Right lobe of liver (tissue), 6 donors: Measurements from ENCODE around the gene IGF2R. TPM values are rescaled to one million over a fixed set of nuclear protein-coding genes. Genes with fewer than 3 reads are reported as not detected.

Experiments used
- ATAC-seq, 4 donors: fragments of 200-7000 bp; cut with Tn5 transposase; one replicate each; pipeline ENCODE4 v1.9.1; 2020; ENCODE audit warnings: mild to moderate bottlenecking in 4 of 4, moderate library complexity in 4 of 4
- DNase-seq, 3 donors: peaks; one replicate each; pipeline ENCODE4 v3.0.0-alpha.2; 2020
- H3K27ac ChIP-seq, 3 donors: fragments of 200-600 bp; one replicate each; pipeline ENCODE4 v1.8.0; 2022
- H3K27me3 ChIP-seq, 2 donors: fragments of 200-600 bp; one replicate each; pipeline ENCODE4 v1.8.0; 2022
- H3K36me3 ChIP-seq, 4 donors: fragments of 200-600 bp; sonication (generic) in 1 of 4; one replicate each; pipeline versions ENCODE4 v1.5.1 to v1.8.0; 2017 to 2022; ENCODE audit warnings: control low read depth in 1 of 4
- H3K4me1 ChIP-seq, 4 donors: fragments of 200-600 bp; sonication (generic) in 1 of 4; one replicate each; pipeline versions ENCODE4 v1.5.1 to v1.8.0; 2017 to 2022; ENCODE audit warnings: control low read depth in 1 of 4
- H3K4me3 ChIP-seq, 3 donors: fragments of 200-600 bp; one replicate each; pipeline ENCODE4 v1.8.0; 2022
- H3K9me3 ChIP-seq, 4 donors: fragments of 200-600 bp; sonication (generic) in 1 of 4; one replicate each; pipeline versions ENCODE4 v1.5.1 to v1.8.0; 2017 to 2022; ENCODE audit warnings: control low read depth in 1 of 4
- POLR2A ChIP-seq: fragments of 450-650 bp; IDR thresholded peaks from one replicate; pipeline ENCODE4 v1.6.1; 2017; ENCODE audit warnings: antibody characterized with exemption, mild to moderate bottlenecking
- WGBS: methylation state at CpG from one replicate; pipeline ENCODE4 v1.1.6; 2018; ENCODE audit warnings: low coverage, low lambda C conversion rate; ENCODE audit not compliant: insufficient coverage; ENCODE audit errors: missing lambda C conversion rate; 5-methylcytosine and 5-hydroxymethylcytosine counted together
- intact Hi-C, 2 donors: fragments of 100-400 bp; cut with DNase I; formaldehyde crosslinking; loops; one replicate each; pipeline versions ENCODE4 v1.11.2 to v1.14.1; 2022
- total RNA-seq, 6 experiments: library from RNA; depleted of rRNA in 2 of 6; stranded (reverse); fragments of >200 nt in 2 of 6; fragmentation: NEBNext Ultra II Directional in 3 of 6; extraction: Animal tissue kit (Norgen Biotek cat#: 25700) in 3 of 6; gene quantifications; one replicate each; pipeline versions ENCODE4 v1.1.0 to v1.2.4, GENCODE V29; 2016 to 2023
- TF ChIP-seq, protein P1 (sequence below), 4 donors: fragments of 200-600 bp in 3 of 4; fragments of 450-650 bp in 1 of 4; IDR thresholded peaks; one replicate each; pipeline versions ENCODE4 v1.5.1 to v1.8.0; 2016 to 2022; ENCODE audit warnings: antibody characterized with exemption in 4 of 4, mild to moderate bottlenecking in 2 of 4
- donor health status: DM: no; HTN: yes; CAD: no.
- donor health status: DM: no; HTN: no; CAD: no.
- donor health status: DM: no; HTN: no; CAD: no.
- donor health status: DM: no; HTN: yes; CAD: no.
- donor health status: DM: no; HTN: yes; CAD: no.

IGF2R gene
- total RNA-seq, 6 experiments from 2014 or later = 50.3 to 81.0 (median 67.1) TPM

DNA sequence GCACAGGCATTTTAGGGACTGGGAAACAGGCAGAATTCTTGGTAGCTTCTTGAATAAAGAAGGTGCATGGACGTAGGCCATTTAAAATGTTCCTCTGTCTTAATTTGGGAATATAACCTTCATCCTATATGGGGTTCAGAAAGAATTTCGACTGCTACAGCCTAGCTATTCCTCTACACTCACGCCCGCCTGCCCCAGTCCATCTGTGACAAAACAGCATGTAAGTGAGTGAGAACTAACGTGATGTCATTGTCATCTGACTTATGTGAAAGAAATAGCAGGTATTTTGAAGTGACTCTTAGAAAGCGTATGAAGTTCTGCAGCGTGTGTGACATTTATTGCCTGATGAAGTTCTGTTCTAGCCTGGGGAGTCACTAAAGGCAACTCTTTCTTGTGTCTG lies 100.6 kb downstream of the IGF2R start:
- Histone ChIP-seq H3K27me3 (no peaks in the 10 kb centered on the region), H3K9me3 (no peaks in the 10 kb centered on the region), H3K27ac (no peak overlapping the region), H3K4me1 (peaks cover 0 to 34% (median 15%) of the 10 kb centered on the region in 4 donors), H3K36me3 (peaks cover 3 to 62% (median 35%) of the 10 kb centered on the region in 4 donors), H3K4me3 (no peak overlapping the region)
- 80% methylated on average over 6 of the region's 7 CpGs for WGBS
- DNase-seq = no peak
- ATAC-seq = no peak
- intact Hi-C loops = no loop called here
- TF ChIP-seq POLR2A = no peak
- TF ChIP-seq, protein P1, sequence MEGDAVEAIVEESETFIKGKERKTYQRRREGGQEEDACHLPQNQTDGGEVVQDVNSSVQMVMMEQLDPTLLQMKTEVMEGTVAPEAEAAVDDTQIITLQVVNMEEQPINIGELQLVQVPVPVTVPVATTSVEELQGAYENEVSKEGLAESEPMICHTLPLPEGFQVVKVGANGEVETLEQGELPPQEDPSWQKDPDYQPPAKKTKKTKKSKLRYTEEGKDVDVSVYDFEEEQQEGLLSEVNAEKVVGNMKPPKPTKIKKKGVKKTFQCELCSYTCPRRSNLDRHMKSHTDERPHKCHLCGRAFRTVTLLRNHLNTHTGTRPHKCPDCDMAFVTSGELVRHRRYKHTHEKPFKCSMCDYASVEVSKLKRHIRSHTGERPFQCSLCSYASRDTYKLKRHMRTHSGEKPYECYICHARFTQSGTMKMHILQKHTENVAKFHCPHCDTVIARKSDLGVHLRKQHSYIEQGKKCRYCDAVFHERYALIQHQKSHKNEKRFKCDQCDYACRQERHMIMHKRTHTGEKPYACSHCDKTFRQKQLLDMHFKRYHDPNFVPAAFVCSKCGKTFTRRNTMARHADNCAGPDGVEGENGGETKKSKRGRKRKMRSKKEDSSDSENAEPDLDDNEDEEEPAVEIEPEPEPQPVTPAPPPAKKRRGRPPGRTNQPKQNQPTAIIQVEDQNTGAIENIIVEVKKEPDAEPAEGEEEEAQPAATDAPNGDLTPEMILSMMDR (IDR thresholded peaks at IDR 0.05) = no peak

DNA sequence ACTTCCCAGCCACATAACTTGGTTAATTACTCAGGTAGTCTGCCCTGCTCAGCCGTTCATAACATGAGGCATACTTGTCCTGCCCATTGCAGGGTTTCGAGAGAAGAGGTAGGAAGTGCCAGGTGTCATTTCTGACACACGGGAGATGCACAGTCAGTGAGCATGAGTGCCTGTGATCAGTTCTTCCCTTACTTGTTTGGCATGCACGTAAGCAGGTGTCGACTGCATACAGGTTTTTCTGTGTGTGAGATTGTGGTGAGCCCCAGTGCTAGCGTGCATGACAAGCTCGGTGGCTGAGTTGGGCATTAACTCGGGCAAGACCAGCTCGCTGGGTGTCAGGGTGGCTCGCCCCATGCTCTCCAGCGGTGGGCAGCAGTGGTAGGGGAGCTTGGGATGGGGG lies 101.5 kb downstream of the IGF2R start:
- TF ChIP-seq POLR2A = no peak
- TF ChIP-seq, protein P1 (IDR thresholded peaks at IDR 0.05) = no peak

DNA sequence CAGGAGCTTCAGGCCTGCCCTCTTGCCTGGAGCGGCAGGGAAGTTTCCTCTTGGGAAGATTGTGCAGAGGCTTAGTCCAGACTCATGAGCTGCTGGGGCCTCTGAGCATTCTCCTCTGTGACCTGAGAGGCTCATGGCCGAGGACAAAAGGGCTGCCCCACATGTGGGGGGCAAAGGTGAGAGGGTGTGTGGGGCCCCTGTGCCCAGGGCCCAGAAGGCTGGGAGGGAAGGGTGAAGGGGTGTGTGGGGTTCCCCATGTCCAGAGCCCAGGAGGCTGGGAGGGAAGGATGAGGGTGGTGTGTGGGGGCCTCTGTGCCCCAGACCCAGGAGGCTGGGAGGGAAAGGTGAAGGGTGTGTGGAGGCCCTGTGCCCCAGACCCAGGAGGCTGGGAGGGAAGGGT lies 101.9 kb downstream of the IGF2R start:
- peaks cover 0 to 28% (median 10%) of the 10 kb centered on the region in 4 donors for H3K4me1 ChIP-seq
- DNase-seq (peak in 1 of 3 donors; percentile 9), ATAC-seq (no peak)
- no peak overlapping the region for H3K27ac ChIP-seq
- TF ChIP-seq, protein P1 (IDR thresholded peaks at IDR 0.05) = no peak
- TF ChIP-seq POLR2A = no peak
- intact Hi-C loops = no loop called here
- no peak overlapping the region for H3K4me3 ChIP-seq
- 33% methylated on average over 1 of the region's 2 CpGs for WGBS
- H3K9me3 ChIP-seq = no peaks in the 10 kb centered on the region
- H3K27me3 ChIP-seq = no peaks in the 10 kb centered on the region
- H3K36me3 ChIP-seq = peaks cover 3 to 67% (median 35%) of the 10 kb centered on the region in 4 donors

More for the DNA sequence above, 101.5 kb downstream of the IGF2R start:
- peak in 1 of 3 donors; percentile 8 for DNase-seq
- WGBS = 80% methylated on average over 1 of the region's 11 CpGs
- Histone ChIP-seq H3K27me3 (no peaks in the 10 kb centered on the region), H3K36me3 (peaks cover 3 to 63% (median 35%) of the 10 kb centered on the region in 4 donors), H3K9me3 (no peaks in the 10 kb centered on the region), H3K27ac (no peak overlapping the region), H3K4me3 (no peak overlapping the region), H3K4me1 (peaks cover 0 to 28% (median 10%) of the 10 kb centered on the region in 4 donors)
- ATAC-seq = no peak
- intact Hi-C loops = no loop called here

DNA sequence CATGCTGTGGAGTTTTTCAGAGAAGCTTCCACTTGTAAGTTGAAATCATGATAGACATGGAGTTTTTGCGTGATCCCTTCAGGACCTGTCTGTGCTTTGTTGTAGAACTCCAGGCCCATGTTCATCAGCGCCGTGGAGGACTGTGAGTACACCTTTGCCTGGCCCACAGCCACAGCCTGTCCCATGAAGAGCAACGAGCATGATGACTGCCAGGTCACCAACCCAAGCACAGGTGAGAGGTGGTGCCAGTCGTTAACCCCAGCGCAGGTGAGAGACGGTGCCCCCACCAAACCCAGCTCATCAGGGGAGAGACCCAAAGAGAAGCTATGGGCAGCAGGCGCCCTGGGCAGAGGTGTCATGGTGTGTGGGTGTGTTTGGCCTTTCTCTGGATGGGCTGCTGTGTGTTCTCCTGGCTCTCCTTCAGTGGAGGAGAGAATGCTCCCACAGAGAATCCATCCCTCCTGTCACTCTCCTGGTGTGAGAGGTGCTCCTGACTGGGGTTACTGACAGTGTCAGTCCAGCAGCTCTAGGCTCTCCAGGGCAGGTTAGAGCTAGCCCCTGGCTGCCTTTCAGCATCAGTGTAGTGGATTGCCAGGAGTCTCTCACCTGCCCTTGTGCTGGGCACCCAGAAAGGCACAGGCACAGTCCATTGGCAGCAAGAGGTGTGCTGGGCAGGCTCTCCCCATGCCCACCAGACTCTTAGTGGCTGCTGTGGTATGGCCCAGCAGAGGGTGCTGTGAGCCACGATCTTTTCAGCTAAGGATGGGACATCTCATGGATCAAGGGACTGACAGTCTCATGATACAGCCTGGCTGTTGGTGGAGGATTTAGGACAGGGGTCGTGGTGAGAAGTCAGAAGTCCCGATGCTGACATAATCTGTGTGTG lies 103.2 kb downstream of the IGF2R start:
- no peaks in the 10 kb centered on the region for H3K9me3 ChIP-seq
- no peaks in the 10 kb centered on the region for H3K27me3 ChIP-seq
- peaks cover 0 to 20% (median 7%) of the 10 kb centered on the region in 4 donors for H3K4me1 ChIP-seq
- intact Hi-C loops = no loop called here
- no peak overlapping the region for H3K4me3 ChIP-seq
- DNase-seq = peak; percentile 43 to 68 (median 64)
- peak overlapping the region in 1 of 3 donors; percentile 13 for H3K27ac ChIP-seq
- peak; percentile 59 to 75 (median 73) for ATAC-seq
- H3K36me3 ChIP-seq = peaks cover 3 to 76% (median 35%) of the 10 kb centered on the region in 4 donors
- 51% methylated on average over 3 of the region's 11 CpGs for WGBS
- no peak for TF ChIP-seq POLR2A
- TF ChIP-seq, protein P1 (IDR thresholded peaks at IDR 0.05) = peak; percentile 24 to 65 (median 42)
